Neural cell (in vitro differentiated cells): ENCODE data around the gene ATP12A. TPM values are rescaled to one million over a fixed set of nuclear protein-coding genes. Genes with fewer than 3 reads are reported as not detected.

Source experiments
- H2AFZ ChIP-seq: fragments of 200-600, 300-800 bp; sonication (generic), shearing (Covaris generic); 2 replicates; pipeline ENCODE4 v1.6.0; 2014; ENCODE audit warnings: low read depth, mild to moderate bottlenecking, antibody characterized with exemption, low read length, moderate library complexity
- H3F3A ChIP-seq: fragments of 200-600 bp; shearing (Covaris generic); 2 replicates; pipeline ENCODE4 v1.6.1; 2016; ENCODE audit warnings: mild to moderate bottlenecking, moderate library complexity, mixed read lengths, antibody characterized with exemption, low read length; ENCODE audit not compliant: insufficient read depth, poor library complexity, severe bottlenecking
- H3K27ac ChIP-seq: fragments of 200-600, 300-800 bp; sonication (generic), shearing (Covaris generic); 2 replicates; pipeline ENCODE4 v1.5.1; 2014; ENCODE audit warnings: mild to moderate bottlenecking, low read length, moderate library complexity
- H3K27me3 ChIP-seq: fragments of 300-800, 200-600 bp; sonication (generic), shearing (Covaris generic); 2 replicates; pipeline ENCODE4 v1.6.0; 2014; ENCODE audit warnings: mild to moderate bottlenecking, low read depth, low read length, moderate library complexity; ENCODE audit not compliant: insufficient read depth
- H3K36me3 ChIP-seq: fragments of 300-800, 200-600 bp; sonication (generic), shearing (Covaris generic); 2 replicates; pipeline ENCODE4 v1.5.1; 2014; ENCODE audit warnings: mild to moderate bottlenecking, antibody characterized with exemption, low read length, moderate library complexity; ENCODE audit not compliant: insufficient read depth
- H3K4me2 ChIP-seq: fragments of 300-800, 200-600 bp; sonication (generic), shearing (Covaris generic); 2 replicates; pipeline ENCODE4 v1.6.0; 2014; ENCODE audit warnings: mild to moderate bottlenecking, low read length
- H3K4me3 ChIP-seq: fragments of 300-800, 200-600 bp; sonication (generic), shearing (Covaris generic); 2 replicates; pipeline ENCODE4 v1.5.1; 2014; ENCODE audit warnings: mild to moderate bottlenecking, low read length, moderate library complexity
- H3K79me2 ChIP-seq: fragments of 200-600 bp; shearing (Covaris generic); replicated peaks from 2 replicates; pipeline ENCODE4 v1.6.0; 2014; ENCODE audit warnings: mild to moderate bottlenecking, low read length, moderate library complexity; ENCODE audit not compliant: insufficient read depth
- H3K9ac ChIP-seq: fragments of 300-800, 200-600 bp; sonication (generic), shearing (Covaris generic); 2 replicates; pipeline ENCODE4 v1.6.1; 2016; ENCODE audit warnings: mild to moderate bottlenecking, low read length, mixed read lengths
- H3K9me2 ChIP-seq: fragments of 200-600 bp; shearing (Covaris generic); 2 replicates; pipeline ENCODE4 v1.6.1; 2016; ENCODE audit warnings: mild to moderate bottlenecking, low read length, mixed read lengths; ENCODE audit not compliant: insufficient read depth
- H3K9me3 ChIP-seq: fragments of 200-600, 300-800 bp; sonication (generic), shearing (Covaris generic); 2 replicates; pipeline ENCODE4 v1.6.1; 2016; ENCODE audit warnings: mild to moderate bottlenecking, mixed run types, low read length, moderate library complexity, mixed read lengths
- H4K20me1 ChIP-seq: fragments of 200-600 bp; shearing (Covaris generic); 2 replicates; pipeline ENCODE4 v1.6.1; 2016; ENCODE audit warnings: mild to moderate bottlenecking, mixed run types; ENCODE audit not compliant: insufficient read depth
- CTCF ChIP-seq: fragments of 450-650 bp; IDR thresholded peaks from 2 replicates; pipeline ENCODE4 v1.5.1; 2014; ENCODE audit warnings: antibody characterized with exemption, mild to moderate bottlenecking, moderate library complexity; ENCODE audit not compliant: poor library complexity, severe bottlenecking
- EP300 ChIP-seq: fragments of 450-650 bp; conservative IDR thresholded peaks from 2 replicates; pipeline ENCODE4 v1.6.1; 2014; ENCODE audit warnings: antibody characterized with exemption, mild to moderate bottlenecking, moderate library complexity; ENCODE audit not compliant: poor library complexity, severe bottlenecking
- MXI1 ChIP-seq: fragments of 450-650 bp; conservative IDR thresholded peaks from 2 replicates; pipeline ENCODE4 v1.6.1; 2014; ENCODE audit warnings: antibody characterized with exemption, mild to moderate bottlenecking; ENCODE audit not compliant: poor library complexity, severe bottlenecking
- POLR2AphosphoS5 ChIP-seq: IDR thresholded peaks from 2 replicates; pipeline ENCODE4 v1.6.1; 2012
- RAD21 ChIP-seq: fragments of 450-650 bp; conservative IDR thresholded peaks from 2 replicates; pipeline ENCODE4 v1.6.1; 2014; ENCODE audit warnings: antibody characterized with exemption, mild to moderate bottlenecking, moderate library complexity
- REST ChIP-seq: IDR thresholded peaks from 2 replicates; pipeline ENCODE4 v1.6.1; 2012; ENCODE audit warnings: borderline replicate concordance
- SMC3 ChIP-seq: fragments of 450-650 bp; conservative IDR thresholded peaks from 2 replicates; pipeline ENCODE4 v1.6.1; 2014; ENCODE audit warnings: antibody characterized with exemption, mild to moderate bottlenecking, moderate library complexity; ENCODE audit not compliant: poor library complexity
- TAF1 ChIP-seq: IDR thresholded peaks from 2 replicates; pipeline ENCODE4 v1.6.1; 2012; ENCODE audit warnings: low read depth
- polyA plus RNA-seq: library from polyadenylated mRNA; depleted of rRNA; stranded (reverse); fragments of >200 nt; gene quantifications from 2 replicates; pipeline ENCODE4 v1.2.3, GENCODE V29; 2014

Gene ATP12A
- polyA plus RNA-seq, 1 donor from 2014 or later: not detected

GRCh38 chr13:24671386-24672113, 8.7 kb upstream of the ATP12A start:
- no peak overlapping the region for H3K27ac ChIP-seq
- peak overlapping the region; percentile 14 for H3K4me3 ChIP-seq
- H3K9me3 ChIP-seq: no peaks in the 10 kb centered on the region
- H3K27me3 ChIP-seq: no peaks in the 10 kb centered on the region
- H2AFZ ChIP-seq: no peak overlapping the region
- H4K20me1 ChIP-seq: no peaks in the 10 kb centered on the region
- TF ChIP-seq RAD21 (peak; percentile 58), EP300 (no peak), SMC3 (peak; percentile 67), CTCF (peak; percentile 68)
- H3K79me2 ChIP-seq: no peaks in the 10 kb centered on the region
- H3K9ac ChIP-seq: no peak overlapping the region
- H3K4me2 ChIP-seq: no peak overlapping the region
- H3K36me3 ChIP-seq: no peaks in the 10 kb centered on the region
- H3F3A ChIP-seq: no peaks in the 10 kb centered on the region
- H3K9me2 ChIP-seq: no peaks in the 10 kb centered on the region

GRCh38 chr13:24672141-24673132, 7.8 kb upstream of the ATP12A start:
- no peak for TF ChIP-seq SMC3
- no peak for TF ChIP-seq TAF1
- no peak for TF ChIP-seq MXI1
- TF ChIP-seq REST: no peak
- no peak for TF ChIP-seq POLR2AphosphoS5
- TF ChIP-seq EP300: no peak
- TF ChIP-seq RAD21: no peak
- Histone ChIP-seq H3K9me2 (no peaks in the 10 kb centered on the region), H4K20me1 (no peaks in the 10 kb centered on the region), H3K27ac (no peak overlapping the region), H3F3A (no peaks in the 10 kb centered on the region), H3K4me3 (no peak overlapping the region), H3K4me2 (no peak overlapping the region), H3K9ac (no peak overlapping the region), H2AFZ (no peak overlapping the region), H3K9me3 (no peaks in the 10 kb centered on the region), H3K79me2 (no peaks in the 10 kb centered on the region), H3K36me3 (no peaks in the 10 kb centered on the region), H3K27me3 (no peaks in the 10 kb centered on the region)
